GM12873 (cell line): Measurements from ENCODE around the gene GBA2.

ENCODE experiments used
- TF ChIP-seq, protein P1 (sequence below): IDR thresholded peaks from 2 replicates; pipeline ENCODE4 v1.5.1; 2012; ENCODE audit warnings: low read depth, mild to moderate bottlenecking, moderate library complexity, low read length, control low read depth; ENCODE audit not compliant: insufficient read depth; ENCODE audit errors: missing control alignments

The GBA2 gene

DNA sequence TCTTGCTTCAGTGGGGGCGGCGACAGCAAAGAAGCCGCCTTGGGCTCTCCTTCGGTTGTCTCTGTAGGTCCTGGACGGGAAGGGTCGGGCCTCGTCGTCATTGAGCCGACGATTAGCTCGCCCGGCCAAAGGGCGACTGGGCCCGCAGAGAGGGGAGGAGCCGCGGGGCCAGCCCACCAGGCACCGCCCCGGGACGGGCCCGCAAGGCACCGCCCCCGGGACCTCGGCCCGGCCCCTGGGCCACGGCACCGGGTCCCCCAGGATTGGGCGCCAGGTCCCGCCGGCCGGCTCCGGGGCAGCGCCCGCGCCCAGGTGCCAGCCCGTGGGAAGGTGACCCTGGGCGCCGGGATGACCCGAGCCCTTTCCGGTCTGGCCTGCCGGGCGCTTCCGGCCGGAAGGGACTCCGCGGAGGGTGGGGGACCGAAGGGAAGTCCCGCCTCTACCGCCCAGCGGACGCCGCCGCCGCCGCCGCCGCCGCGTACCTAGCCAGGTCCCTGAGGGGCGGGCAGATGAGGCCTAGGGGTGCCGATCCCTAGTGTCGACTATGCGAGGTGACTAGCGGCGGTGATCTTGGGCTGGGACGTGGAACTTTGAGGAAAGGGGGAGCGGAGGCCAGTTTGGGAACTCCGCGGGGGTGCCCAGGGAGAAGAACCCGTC is at the start of gene GBA2, which contains the start of gene RGP1:
Gene GBA2, minus strand, starts transcription at position 371 of the 657 bp plus-strand sequence. CDS start 524 bp downstream, outside the sequence.
Gene RGP1, plus strand, starts transcription at position 430 of the 657 bp plus-strand sequence. CDS start 469 bp downstream, outside the sequence.
- TF ChIP-seq, protein P1, sequence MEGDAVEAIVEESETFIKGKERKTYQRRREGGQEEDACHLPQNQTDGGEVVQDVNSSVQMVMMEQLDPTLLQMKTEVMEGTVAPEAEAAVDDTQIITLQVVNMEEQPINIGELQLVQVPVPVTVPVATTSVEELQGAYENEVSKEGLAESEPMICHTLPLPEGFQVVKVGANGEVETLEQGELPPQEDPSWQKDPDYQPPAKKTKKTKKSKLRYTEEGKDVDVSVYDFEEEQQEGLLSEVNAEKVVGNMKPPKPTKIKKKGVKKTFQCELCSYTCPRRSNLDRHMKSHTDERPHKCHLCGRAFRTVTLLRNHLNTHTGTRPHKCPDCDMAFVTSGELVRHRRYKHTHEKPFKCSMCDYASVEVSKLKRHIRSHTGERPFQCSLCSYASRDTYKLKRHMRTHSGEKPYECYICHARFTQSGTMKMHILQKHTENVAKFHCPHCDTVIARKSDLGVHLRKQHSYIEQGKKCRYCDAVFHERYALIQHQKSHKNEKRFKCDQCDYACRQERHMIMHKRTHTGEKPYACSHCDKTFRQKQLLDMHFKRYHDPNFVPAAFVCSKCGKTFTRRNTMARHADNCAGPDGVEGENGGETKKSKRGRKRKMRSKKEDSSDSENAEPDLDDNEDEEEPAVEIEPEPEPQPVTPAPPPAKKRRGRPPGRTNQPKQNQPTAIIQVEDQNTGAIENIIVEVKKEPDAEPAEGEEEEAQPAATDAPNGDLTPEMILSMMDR: no peak

GRCh38 chr9:35797311-35798109 is 48.5 kb upstream of the GBA2 start:
- TF ChIP-seq, protein P1: no peak

GRCh38 chr9:35795695-35796094 is 46.7 kb upstream of the GBA2 start:
- TF ChIP-seq, protein P1: no peak

DNA sequence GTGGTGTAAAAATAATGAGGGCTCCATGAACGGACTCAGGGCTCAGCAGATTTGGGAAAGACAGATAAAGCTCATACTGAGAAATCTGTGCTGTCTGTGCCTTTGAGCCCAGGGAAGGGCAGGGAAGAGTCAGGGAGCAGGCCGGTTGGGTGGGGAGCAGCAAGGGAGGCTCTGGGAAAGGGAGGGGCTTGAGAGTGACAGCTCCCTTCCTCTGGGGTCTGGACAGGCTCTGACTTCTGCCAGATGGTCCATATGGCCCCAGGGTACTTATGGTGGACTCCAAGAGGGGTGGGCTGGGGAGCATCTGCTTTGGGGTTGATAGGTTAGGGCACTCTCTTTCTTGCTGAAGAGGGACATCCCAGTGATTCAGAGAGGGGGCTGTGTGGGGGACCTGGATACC is 44.4 kb upstream of the GBA2 start:
- TF ChIP-seq, protein P1: no peak

DNA sequence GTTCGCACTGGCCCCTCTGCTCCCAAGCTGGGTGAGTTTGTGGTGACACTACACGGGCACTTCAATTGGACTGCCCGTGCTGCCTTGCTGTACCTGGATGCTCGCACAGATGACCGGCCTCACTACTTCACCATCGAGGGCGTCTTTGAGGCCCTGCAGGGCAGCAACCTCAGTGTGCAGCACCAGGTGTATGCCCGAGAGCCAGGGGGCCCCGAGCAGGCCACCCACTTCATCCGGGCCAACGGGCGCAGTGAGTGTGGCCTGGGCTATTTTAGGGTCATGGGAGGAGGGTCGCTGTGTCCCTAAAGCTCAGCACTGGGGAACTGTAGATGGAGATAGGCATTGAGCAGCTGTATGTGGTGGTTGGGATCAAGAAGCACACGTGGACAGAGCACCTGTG is 43.8 kb upstream of the GBA2 start:
- TF ChIP-seq, protein P1: no peak

DNA sequence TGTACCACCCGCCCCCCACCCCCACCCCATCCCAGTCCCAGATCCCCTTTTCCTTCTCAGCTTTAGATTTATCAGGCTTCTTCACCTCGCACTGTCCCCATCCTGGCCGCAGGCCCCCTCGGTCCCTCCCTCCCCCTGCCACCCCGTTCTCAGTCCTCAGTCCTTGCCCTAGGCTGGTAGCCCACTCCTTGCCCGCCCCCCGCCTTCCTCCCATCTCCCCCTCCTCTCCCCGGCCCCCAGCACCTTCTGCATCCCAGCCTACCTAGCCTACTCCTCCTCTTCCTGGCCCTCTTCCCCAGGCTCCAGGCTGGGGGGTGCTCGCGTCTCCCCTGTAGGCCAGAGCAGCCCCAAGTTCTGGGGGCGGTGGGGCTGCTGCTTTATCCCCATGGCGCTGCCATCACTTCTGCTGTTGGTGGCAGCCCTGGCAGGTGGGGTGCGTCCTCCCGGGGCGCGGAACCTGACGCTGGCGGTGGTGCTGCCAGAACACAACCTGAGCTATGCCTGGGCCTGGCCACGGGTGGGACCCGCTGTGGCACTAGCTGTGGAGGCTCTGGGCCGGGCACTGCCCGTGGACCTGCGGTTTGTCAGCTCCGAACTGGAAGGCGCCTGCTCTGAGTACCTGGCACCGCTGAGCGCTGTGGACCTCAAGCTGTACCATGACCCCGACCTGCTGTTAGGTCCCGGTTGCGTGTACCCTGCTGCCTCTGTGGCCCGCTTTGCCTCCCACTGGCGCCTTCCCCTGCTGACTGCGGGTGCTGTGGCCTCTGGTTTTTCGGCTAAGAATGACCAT is 43.2 kb upstream of the GBA2 start:
- TF ChIP-seq, protein P1: no peak
